Astrocyte (in vitro differentiated cells and primary cell): Measurements from ENCODE around the gene TRAPPC3.

Source experiments
- CTCF ChIP-seq: IDR thresholded peaks from 2 replicates; pipeline ENCODE4 v1.5.1; 2011; ENCODE audit warnings: low read depth, mild to moderate bottlenecking, inconsistent platforms, low read length, moderate library complexity; ENCODE audit not compliant: insufficient read depth
- EZH2 ChIP-seq: IDR thresholded peaks from 2 replicates; pipeline ENCODE4 v1.6.1; 2012; ENCODE audit warnings: mild to moderate bottlenecking, low read length, inconsistent platforms; ENCODE audit not compliant: insufficient read depth

DNA sequence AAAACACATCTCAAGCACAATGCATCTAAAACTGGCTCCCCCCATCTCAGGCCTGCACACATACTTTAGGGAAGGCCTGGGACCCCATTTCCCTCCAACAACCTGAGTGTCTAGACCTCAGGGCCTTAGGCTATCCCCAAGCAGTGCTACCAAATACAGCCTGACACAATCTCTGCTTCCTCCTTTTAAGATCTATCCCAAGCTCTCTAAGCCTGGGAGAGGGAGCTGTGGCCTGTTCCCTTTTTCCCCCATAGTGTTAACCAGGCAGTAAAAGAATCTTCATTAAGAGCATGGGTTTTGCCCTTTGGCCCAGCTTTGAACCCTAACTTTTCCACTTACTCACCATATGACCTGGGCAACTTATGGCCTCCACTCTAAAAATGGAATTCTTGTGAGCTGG is 13.5 kb downstream of the TRAPPC3 start:
- TF ChIP-seq CTCF (no peak), EZH2 (no peak)
